Adrenal gland (tissue), 5 donors: Measurements from ENCODE around the gene SNF8.

Source experiments
- CTCF ChIP-seq, 6 experiments: fragments of 450-650 bp in 4 of 6; fragments of 200-600 bp in 2 of 6; sonication (generic) in 1 of 6; IDR thresholded peaks; 1 replicate in 5 of 6; 2 replicates in 1 of 6; pipeline versions ENCODE4 v1.5.1 to v1.8.0; 2016 to 2021; ENCODE audit warnings: antibody characterized with exemption in 6 of 6, mild to moderate bottlenecking in 2 of 6, moderate library complexity in 1 of 6
- POLR2A ChIP-seq, 2 donors: fragments of 450-650 bp; IDR thresholded peaks; one replicate each; pipeline ENCODE4 v1.6.1; 2017; ENCODE audit warnings: antibody characterized with exemption in 2 of 2, mild to moderate bottlenecking in 2 of 2, moderate library complexity in 1 of 2
- donor health status: DM: no; HTN: no; CAD: no.

GRCh38 chr17:48908853-48909394 is 35.7 kb downstream of the SNF8 start:
- TF ChIP-seq CTCF (IDR thresholded peaks at IDR 0.05) = no peak
- no peak for TF ChIP-seq POLR2A (IDR thresholded peaks at IDR 0.05)
